Smooth muscle cell (in vitro differentiated cells): ENCODE data around the gene TSPYL6. TPM values are rescaled to one million over a fixed set of nuclear protein-coding genes. Genes with fewer than 3 reads are reported as not detected.

Source experiments
- DNase-seq: peaks from one replicate; lab custom pipeline; 2025; ENCODE audit not compliant: unreplicated experiment; lab: John Stamatoyannopoulos, UW
- H2AFZ ChIP-seq: fragments of 200-600 bp; sonication (generic); 2 replicates; pipeline ENCODE4 v1.6.0; 2016; ENCODE audit warnings: antibody characterized with exemption, low read depth, mild to moderate bottlenecking
- H3F3A ChIP-seq: fragments of 200-600 bp; sonication (generic); 2 replicates; pipeline ENCODE4 v1.6.0; 2017; ENCODE audit warnings: antibody characterized with exemption, low read depth
- H3K27ac ChIP-seq: fragments of 200-600 bp; sonication (generic); 2 replicates; pipeline ENCODE4 v1.5.1; 2016; ENCODE audit warnings: low read depth, mild to moderate bottlenecking
- H3K27me3 ChIP-seq: fragments of 200-600 bp; sonication (generic); 2 replicates; pipeline ENCODE4 v1.6.1; 2016; ENCODE audit warnings: low read depth, mild to moderate bottlenecking
- H3K36me3 ChIP-seq: fragments of 200-600 bp; sonication (generic); 2 replicates; pipeline ENCODE4 v1.5.1; 2016; ENCODE audit warnings: low read depth
- H3K4me1 ChIP-seq: fragments of 200-600 bp; sonication (generic); 2 replicates; pipeline ENCODE4 v1.5.1; 2016; ENCODE audit warnings: low read depth
- H3K4me2 ChIP-seq: fragments of 200-600 bp; sonication (generic); 2 replicates; pipeline ENCODE4 v1.6.0; 2016; ENCODE audit warnings: mild to moderate bottlenecking
- H3K4me3 ChIP-seq: fragments of 200-600 bp; sonication (generic); 2 replicates; pipeline ENCODE4 v1.5.1; 2016; ENCODE audit warnings: mild to moderate bottlenecking
- H3K79me2 ChIP-seq: fragments of 200-600 bp; sonication (generic); 2 replicates; pipeline ENCODE4 v1.6.0; 2016; ENCODE audit warnings: low read depth, mild to moderate bottlenecking
- H3K9ac ChIP-seq: fragments of 200-600 bp; sonication (generic); 2 replicates; pipeline ENCODE4 v1.6.0; 2016; ENCODE audit warnings: low read depth
- H3K9me3 ChIP-seq: fragments of 200-600 bp; sonication (generic); replicated peaks from 2 replicates; pipeline ENCODE4 v1.5.1; 2016; ENCODE audit warnings: low read depth
- H4K20me1 ChIP-seq: fragments of 200-600 bp; sonication (generic); 2 replicates; pipeline ENCODE4 v1.6.0; 2016; ENCODE audit warnings: low read depth
- CTCF ChIP-seq: fragments of 200-600 bp; sonication (generic); IDR thresholded peaks from 2 replicates; pipeline ENCODE4 v1.5.1; 2017; ENCODE audit warnings: borderline replicate concordance, mild to moderate bottlenecking, antibody characterized with exemption; ENCODE audit not compliant: insufficient read depth, poor library complexity, severe bottlenecking
- WGBS: methylation state at CpG from one replicate; pipeline ENCODE4 v1.1.7; 2016; ENCODE audit warnings: low lambda C conversion rate; 5-methylcytosine and 5-hydroxymethylcytosine counted together
- polyA plus RNA-seq: library from polyadenylated mRNA; unstranded; fragments of >200 nt; fragmentation: Nextera tagmentation; extraction: Ambion mirVana; gene quantifications from 2 replicates; pipeline ENCODE4 v1.2.1, GENCODE V29; 2016
- total RNA-seq: library from RNA; depleted of rRNA; stranded (reverse); fragments of >200 nt; gene quantifications from 2 replicates; pipeline ENCODE4 v1.2.3, GENCODE V29; 2014

Gene TSPYL6
- total and polyA plus RNA-seq, 2 experiments from 2014 or later: not detected

DNA sequence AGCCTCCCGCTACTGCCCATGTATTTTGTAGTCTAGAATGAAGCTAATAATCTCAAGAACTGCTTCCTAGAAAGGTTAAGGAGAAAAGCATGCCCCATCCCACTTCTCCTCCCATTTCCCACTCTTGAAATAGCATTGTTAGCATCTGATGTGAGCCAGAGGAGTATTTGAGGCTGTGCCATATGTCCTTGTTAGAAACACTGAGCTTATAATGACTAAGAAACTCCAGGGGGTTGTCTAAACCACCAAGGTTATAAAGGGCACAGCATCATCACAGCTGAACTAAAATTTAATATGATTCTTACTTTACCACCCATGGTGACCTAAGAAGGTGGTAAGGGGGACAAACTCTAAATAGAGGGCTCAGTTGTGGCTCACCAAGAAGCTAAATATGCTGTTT lies 16.6 kb downstream of the TSPYL6 start:
- Histone ChIP-seq H3K4me1 (peaks cover 3% of the 10 kb centered on the region), H3K4me3 (no peak overlapping the region), H2AFZ (no peak overlapping the region), H3K27me3 (no peaks in the 10 kb centered on the region), H3K36me3 (no peaks in the 10 kb centered on the region), H3K9ac (no peak overlapping the region), H3K4me2 (no peak overlapping the region), H3K9me3 (no peaks in the 10 kb centered on the region), H3F3A (no peaks in the 10 kb centered on the region), H3K27ac (peak overlapping the region; percentile 42), H3K79me2 (no peaks in the 10 kb centered on the region), H4K20me1 (no peaks in the 10 kb centered on the region)
- no peak for TF ChIP-seq CTCF
- no peak for DNase-seq
- whole genome bisulfite sequencing: 72% methylated on average over 1 of the region's 1 CpG

- Histone ChIP-seq H3K4me2 (no peak overlapping the region), H3K4me1 (peaks cover 3% of the 10 kb centered on the region), H3K27ac (no peak overlapping the region), H3K79me2 (no peaks in the 10 kb centered on the region), H3F3A (no peaks in the 10 kb centered on the region), H2AFZ (no peak overlapping the region), H3K36me3 (no peaks in the 10 kb centered on the region), H3K27me3 (no peaks in the 10 kb centered on the region), H3K9ac (no peak overlapping the region), H4K20me1 (no peaks in the 10 kb centered on the region), H3K9me3 (no peaks in the 10 kb centered on the region), H3K4me3 (no peak overlapping the region)
- 94% methylated on average over 2 of the region's 2 CpGs for WGBS
- no peak for TF ChIP-seq CTCF
- no peak for DNase-seq
Measured at GRCh38 chr2:54237428-54237827, 18.6 kb downstream of the TSPYL6 start.

GRCh38 chr2:54233832-54234649 lies 22.0 kb downstream of the TSPYL6 start:
- Histone ChIP-seq H3K4me1 (no peaks in the 10 kb centered on the region), H3K4me2 (no peak overlapping the region), H4K20me1 (no peaks in the 10 kb centered on the region), H3K27ac (no peak overlapping the region), H3K36me3 (no peaks in the 10 kb centered on the region), H3K27me3 (no peaks in the 10 kb centered on the region), H3K9ac (no peak overlapping the region), H3K9me3 (no peaks in the 10 kb centered on the region), H3F3A (no peaks in the 10 kb centered on the region), H2AFZ (no peak overlapping the region), H3K79me2 (no peaks in the 10 kb centered on the region), H3K4me3 (no peak overlapping the region)
- TF ChIP-seq CTCF: no peak
- WGBS: 72% methylated on average over 4 of the region's 4 CpGs
- no peak for DNase-seq

GRCh38 chr2:54228945-54229344 lies 27.1 kb downstream of the TSPYL6 start:
- no peak for DNase-seq
- no peak for TF ChIP-seq CTCF
- H3K4me1 ChIP-seq: no peaks in the 10 kb centered on the region
- no peaks in the 10 kb centered on the region for H4K20me1 ChIP-seq
- no peaks in the 10 kb centered on the region for H3F3A ChIP-seq
- WGBS: 98% methylated on average over 2 of the region's 2 CpGs
- no peak overlapping the region for H2AFZ ChIP-seq
- no peak overlapping the region for H3K4me2 ChIP-seq
- no peak overlapping the region for H3K27ac ChIP-seq
- no peaks in the 10 kb centered on the region for H3K36me3 ChIP-seq
- no peak overlapping the region for H3K9ac ChIP-seq
- H3K27me3 ChIP-seq: no peaks in the 10 kb centered on the region
- H3K79me2 ChIP-seq: no peaks in the 10 kb centered on the region
- H3K4me3 ChIP-seq: no peak overlapping the region
- no peaks in the 10 kb centered on the region for H3K9me3 ChIP-seq
